GM06990 (cell line): ENCODE measurements around the gene EYA2.

Experiments used
- DNase-seq: peaks from one replicate; pipeline ENCODE4 v3.0.0-alpha.2; 2011; ENCODE audit not compliant: insufficient read length; ENCODE audit errors: extremely low read depth
- H3K27me3 ChIP-seq: replicated peaks from 2 replicates; pipeline ENCODE4 v1.6.0; 2011; ENCODE audit warnings: low read length; ENCODE audit not compliant: control insufficient read depth, insufficient read depth
- H3K36me3 ChIP-seq: 2 replicates; pipeline ENCODE4 v1.5.1; 2011; ENCODE audit warnings: low read length; ENCODE audit not compliant: control insufficient read depth, insufficient read depth
- H3K4me3 ChIP-seq: replicated peaks from 2 replicates; pipeline ENCODE4 v1.5.1; 2011; ENCODE audit warnings: low read depth, mild to moderate bottlenecking, control low read depth, low read length
- TF ChIP-seq, protein P1 (sequence below): IDR thresholded peaks from 2 replicates; pipeline ENCODE4 v1.5.1; 2011; ENCODE audit warnings: low read length, control low read depth, mild to moderate bottlenecking, inconsistent platforms; ENCODE audit not compliant: insufficient read depth, poor library complexity, severe bottlenecking

The EYA2 gene

DNA sequence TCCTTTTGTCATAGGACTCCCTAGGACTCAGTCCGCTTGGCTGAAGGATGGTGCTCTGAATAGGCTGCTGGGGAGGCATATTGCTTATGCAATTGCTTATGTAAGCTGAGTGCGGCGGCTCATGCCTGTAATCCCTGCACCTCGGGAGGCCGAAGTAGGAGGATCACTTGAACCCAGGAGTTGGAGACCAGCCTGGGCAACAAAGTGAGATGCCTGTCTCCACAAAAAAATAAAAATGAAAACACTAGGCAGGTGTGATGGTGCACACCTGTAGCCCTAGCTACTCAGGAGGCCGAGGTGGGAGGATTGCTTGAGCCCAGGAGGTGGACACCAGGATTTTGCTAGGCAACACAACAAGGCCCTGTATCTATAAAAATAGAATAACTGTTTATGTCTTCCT, 81.3 kb downstream of the EYA2 start:
- H3K36me3 ChIP-seq, result no peaks in the 10 kb centered on the region
- H3K27me3 ChIP-seq, result no peaks in the 10 kb centered on the region
- no peak overlapping the region for H3K4me3 ChIP-seq
- TF ChIP-seq, protein P1, sequence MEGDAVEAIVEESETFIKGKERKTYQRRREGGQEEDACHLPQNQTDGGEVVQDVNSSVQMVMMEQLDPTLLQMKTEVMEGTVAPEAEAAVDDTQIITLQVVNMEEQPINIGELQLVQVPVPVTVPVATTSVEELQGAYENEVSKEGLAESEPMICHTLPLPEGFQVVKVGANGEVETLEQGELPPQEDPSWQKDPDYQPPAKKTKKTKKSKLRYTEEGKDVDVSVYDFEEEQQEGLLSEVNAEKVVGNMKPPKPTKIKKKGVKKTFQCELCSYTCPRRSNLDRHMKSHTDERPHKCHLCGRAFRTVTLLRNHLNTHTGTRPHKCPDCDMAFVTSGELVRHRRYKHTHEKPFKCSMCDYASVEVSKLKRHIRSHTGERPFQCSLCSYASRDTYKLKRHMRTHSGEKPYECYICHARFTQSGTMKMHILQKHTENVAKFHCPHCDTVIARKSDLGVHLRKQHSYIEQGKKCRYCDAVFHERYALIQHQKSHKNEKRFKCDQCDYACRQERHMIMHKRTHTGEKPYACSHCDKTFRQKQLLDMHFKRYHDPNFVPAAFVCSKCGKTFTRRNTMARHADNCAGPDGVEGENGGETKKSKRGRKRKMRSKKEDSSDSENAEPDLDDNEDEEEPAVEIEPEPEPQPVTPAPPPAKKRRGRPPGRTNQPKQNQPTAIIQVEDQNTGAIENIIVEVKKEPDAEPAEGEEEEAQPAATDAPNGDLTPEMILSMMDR, result no peak
- no peak for DNase-seq

DNA sequence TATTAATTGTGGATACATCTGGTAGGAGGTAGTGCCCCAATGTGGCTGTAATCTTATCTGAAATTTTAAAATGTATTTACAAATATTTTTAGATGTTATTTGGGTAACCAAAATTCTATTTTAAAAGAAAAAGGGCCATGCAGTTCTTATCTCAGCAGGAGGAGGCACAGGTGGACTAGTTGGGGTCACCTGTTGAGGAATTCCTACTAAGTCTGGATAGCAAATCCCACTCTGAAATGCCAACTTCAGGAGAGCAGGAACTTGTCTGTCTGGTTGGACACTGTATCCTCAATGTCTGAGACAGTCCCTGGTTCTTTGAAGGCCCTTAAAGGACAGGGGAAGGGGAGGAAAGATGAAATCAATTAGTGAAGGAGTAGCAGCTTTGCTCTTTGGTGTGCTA, 82.6 kb downstream of the EYA2 start:
- TF ChIP-seq, protein P1, result no peak
- Histone ChIP-seq H3K27me3 (no peaks in the 10 kb centered on the region), H3K36me3 (no peaks in the 10 kb centered on the region), H3K4me3 (no peak overlapping the region)
- no peak for DNase-seq

DNA sequence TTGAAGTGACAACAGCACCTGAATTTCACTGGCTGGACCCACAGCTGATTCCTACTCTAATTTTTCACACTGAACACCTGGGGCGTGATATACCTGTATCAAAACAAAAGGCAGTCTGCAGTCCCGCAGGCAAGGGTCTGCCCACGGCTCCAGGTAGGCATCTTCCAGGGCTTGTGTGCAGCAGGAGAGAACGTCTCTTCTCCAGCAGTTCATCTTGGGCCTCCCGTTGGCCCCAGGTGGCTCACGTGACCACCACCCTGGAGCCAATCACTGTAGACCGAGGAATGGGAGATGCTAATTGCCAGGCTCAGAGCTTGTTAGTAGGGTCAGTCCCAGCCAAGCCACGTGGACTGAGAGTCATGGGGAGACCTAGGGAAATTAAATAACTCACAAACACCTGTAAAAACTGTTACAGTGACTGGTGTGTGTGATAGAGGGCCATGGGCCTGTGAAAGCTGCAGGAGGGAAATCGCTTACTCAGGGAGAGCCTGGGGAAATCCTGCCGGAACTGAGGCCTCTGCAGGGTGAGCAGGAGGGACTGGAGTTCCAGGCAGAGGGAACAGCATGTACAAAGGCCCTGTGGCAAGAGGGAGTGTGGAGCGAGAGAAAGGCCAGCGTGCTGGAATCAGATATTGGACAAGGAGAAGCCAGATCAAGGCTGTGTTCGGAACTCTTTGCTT, 83.4 kb downstream of the EYA2 start:
- no peaks in the 10 kb centered on the region for H3K36me3 ChIP-seq
- no peak overlapping the region for H3K4me3 ChIP-seq
- TF ChIP-seq, protein P1, result no peak
- no peak for DNase-seq
- no peaks in the 10 kb centered on the region for H3K27me3 ChIP-seq

DNA sequence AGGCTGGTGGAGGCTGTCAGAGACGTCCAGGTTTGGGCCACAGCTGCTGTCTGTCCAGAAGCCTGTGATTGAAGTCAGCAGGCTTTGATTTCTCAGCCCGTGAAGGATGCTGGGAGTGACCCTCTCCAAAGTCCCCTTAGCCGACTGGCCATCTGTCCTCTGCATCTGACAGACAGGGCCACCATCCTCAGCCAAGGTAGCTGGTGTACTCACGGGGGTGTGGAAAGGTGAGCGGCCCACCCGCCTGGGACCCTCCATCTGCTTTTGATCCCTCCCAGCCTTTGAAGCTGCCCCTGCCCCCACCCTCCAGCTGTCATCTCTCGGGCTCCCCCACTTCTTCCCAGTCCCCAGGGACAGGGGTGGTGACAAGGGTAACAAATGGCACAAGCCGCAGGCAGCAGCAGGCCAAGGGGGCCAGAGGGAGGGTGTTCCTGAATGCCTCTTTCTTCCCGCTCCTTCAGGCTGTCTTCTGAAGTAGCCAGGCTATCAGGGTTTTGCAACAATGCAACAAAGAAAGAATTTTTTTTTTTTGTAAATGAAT, 84.4 kb downstream of the EYA2 start:
- no peak for DNase-seq
- Histone ChIP-seq H3K4me3 (no peak overlapping the region), H3K36me3 (no peaks in the 10 kb centered on the region), H3K27me3 (no peaks in the 10 kb centered on the region)
- TF ChIP-seq, protein P1, result no peak

DNA sequence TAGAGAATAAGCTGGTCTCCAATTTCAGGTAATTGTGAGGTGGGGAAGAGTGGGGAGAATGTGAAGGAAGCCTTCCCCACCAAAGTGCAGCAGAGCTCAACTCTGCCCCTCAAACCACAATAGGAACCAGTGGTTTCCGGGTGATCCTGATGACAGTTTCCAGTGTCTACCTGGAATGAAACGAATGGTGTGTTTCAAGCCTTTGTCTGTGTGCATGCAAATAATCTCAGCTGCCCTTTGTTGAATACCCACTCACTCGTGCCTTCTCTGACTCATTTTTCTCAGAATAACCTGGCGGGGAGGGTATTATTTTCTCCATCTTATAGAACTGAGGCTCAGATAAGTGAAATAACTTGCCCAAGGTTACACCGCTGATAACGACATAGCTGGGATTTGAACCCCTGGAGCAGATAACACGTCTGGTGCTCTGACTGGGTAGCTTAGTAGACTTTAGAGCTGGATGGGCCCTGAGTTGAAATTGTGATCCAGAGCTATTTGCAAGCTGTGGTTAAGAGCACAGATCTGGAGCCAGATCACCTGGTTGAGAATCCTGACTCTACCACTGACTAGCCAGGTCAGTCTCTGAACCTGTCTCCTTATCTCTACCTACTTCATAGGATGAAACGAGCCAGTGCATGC, 85.1 kb downstream of the EYA2 start:
- peak; percentile 57 for DNase-seq
- no peaks in the 10 kb centered on the region for H3K27me3 ChIP-seq
- H3K4me3 ChIP-seq, result no peak overlapping the region
- no peaks in the 10 kb centered on the region for H3K36me3 ChIP-seq
- TF ChIP-seq, protein P1, result no peak
